K562 (cell line): ENCODE data around the gene GLI1. TPM values are rescaled to one million over a fixed set of nuclear protein-coding genes. Genes with fewer than 3 reads are reported as not detected.

Experiments used
- ARHGAP35 ChIP-seq: fragments of 450-650 bp; IDR thresholded peaks from 2 replicates; pipeline ENCODE4 v1.6.1; 2018; ENCODE audit not compliant: partially characterized antibody
- CBX2 ChIP-seq: fragments of 200-600 bp; sonication (generic); IDR thresholded peaks from one replicate; pipeline ENCODE4 v1.6.1; 2012; ENCODE audit warnings: mild to moderate bottlenecking, low read length, inconsistent platforms; ENCODE audit not compliant: insufficient read depth, poor library complexity, severe bottlenecking
- E2F6 ChIP-seq, 2 experiments: IDR thresholded peaks; 2 replicates each; pipeline ENCODE4 v1.6.1; 2011; ENCODE audit warnings: borderline replicate concordance in 1 of 2, control low read depth in 1 of 2, low read depth in 1 of 2, low read length in 1 of 2, mild to moderate bottlenecking in 1 of 2, mixed read lengths in 1 of 2, moderate library complexity in 1 of 2; ENCODE audit not compliant: insufficient read depth in 1 of 2, insufficient read length in 1 of 2, poor library complexity in 1 of 2, severe bottlenecking in 1 of 2; ENCODE audit errors: extremely low read depth in 1 of 2
- FOXK2 ChIP-seq, 2 experiments: fragments of 450-650 bp; IDR thresholded peaks in 1 of 2; conservative IDR thresholded peaks in 1 of 2; 2 replicates each; pipeline ENCODE4 v1.6.1; 2016; ENCODE audit warnings: low read depth in 2 of 2, mild to moderate bottlenecking in 1 of 2
- HNRNPK ChIP-seq: fragments of 200-400 bp; formaldehyde crosslinking; IDR thresholded peaks from one replicate; pipeline ENCODE4 v1.6.1; 2018; ENCODE audit warnings: mild to moderate bottlenecking, low read depth, low read length; ENCODE audit not compliant: poor library complexity, severe bottlenecking
- JUND ChIP-seq, 2 experiments: IDR thresholded peaks; 2 replicates in 1 of 2; 3 replicates in 1 of 2; pipeline ENCODE4 v1.6.1; 2011; ENCODE audit warnings: borderline replicate concordance in 2 of 2, low read depth in 2 of 2, low read length in 2 of 2, improper control_type of control experiment in 1 of 2, missing biosample characterization in 1 of 2, missing genetic modification characterization in 1 of 2, missing genetic modification reagents in 1 of 2
- MAFK ChIP-seq: IDR thresholded peaks from 2 replicates; pipeline ENCODE4 v1.6.1; 2011; ENCODE audit warnings: low read length, improper control_type of control experiment
- MEIS2 ChIP-seq: fragments of 450-650 bp; IDR thresholded peaks from 2 replicates; pipeline ENCODE4 v1.6.1; 2014; ENCODE audit warnings: mild to moderate bottlenecking; ENCODE audit not compliant: partially characterized antibody
- NFIC ChIP-seq: fragments of 450-650 bp; IDR thresholded peaks from 2 replicates; pipeline ENCODE4 v1.6.1; 2017; ENCODE audit warnings: mild to moderate bottlenecking, inconsistent platforms
- NUFIP1 ChIP-seq: fragments of 450-650 bp; IDR thresholded peaks from 2 replicates; pipeline ENCODE4 v1.6.1; 2018; ENCODE audit not compliant: partially characterized antibody
- PCBP1 ChIP-seq: fragments of 200-400 bp; formaldehyde crosslinking; IDR thresholded peaks from 2 replicates; pipeline ENCODE4 v1.6.1; 2018; ENCODE audit warnings: mild to moderate bottlenecking, low read depth, low read length; ENCODE audit not compliant: poor library complexity, severe bottlenecking
- POLR2A ChIP-seq: fragments of 450-650 bp; conservative IDR thresholded peaks from 2 replicates; pipeline ENCODE4 v1.6.1; 2016
- PTRF ChIP-seq: fragments of 450-650 bp; IDR thresholded peaks from 2 replicates; pipeline ENCODE4 v1.6.1; 2016; ENCODE audit warnings: mild to moderate bottlenecking, missing genetic modification characterization, missing compliant biosample characterization
- RAD21 ChIP-seq, 2 experiments: fragments of 250-450 bp in 1 of 2; fragments of 450-650 bp in 1 of 2; sonication (Bioruptor Pico) in 1 of 2; formaldehyde crosslinking in 1 of 2; IDR thresholded peaks in 1 of 2; conservative IDR thresholded peaks in 1 of 2; 2 replicates each; pipeline versions ENCODE4 v1.4.0 to v1.8.0; 2020 to 2022; ENCODE audit warnings: mild to moderate bottlenecking in 2 of 2, moderate library complexity in 1 of 2
- RAD51 ChIP-seq: fragments of 450-650 bp; IDR thresholded peaks from 2 replicates; pipeline ENCODE4 v1.7.1; 2016; ENCODE audit warnings: low read depth, mild to moderate bottlenecking, borderline replicate concordance
- RBM17 ChIP-seq: fragments of 200-400 bp; formaldehyde crosslinking; IDR thresholded peaks from 2 replicates; pipeline ENCODE4 v1.6.1; 2017; ENCODE audit warnings: low read depth, mild to moderate bottlenecking, low read length, borderline replicate concordance
- SREBF1 ChIP-seq: fragments of 150-350 bp; IDR thresholded peaks from 2 replicates; pipeline ENCODE4 v1.6.1; 2014; ENCODE audit warnings: antibody characterized with exemption, low read depth, low read length, borderline replicate concordance
- SRSF1 ChIP-seq: fragments of 200-400 bp; formaldehyde crosslinking; IDR thresholded peaks from 2 replicates; pipeline ENCODE4 v1.6.1; 2017; ENCODE audit warnings: mild to moderate bottlenecking, low read depth, low read length, moderate library complexity
- STAT5B ChIP-seq: fragments of 250-450 bp; sonication (Bioruptor Pico); IDR thresholded peaks from 2 replicates; pipeline ENCODE4 v1.8.0; 2021; ENCODE audit warnings: mild to moderate bottlenecking, inconsistent platforms
- TCF15 ChIP-seq: fragments of 250-450 bp; sonication (Bioruptor Pico); IDR thresholded peaks from 2 replicates; pipeline ENCODE4 v1.8.0; 2022; ENCODE audit warnings: moderate library complexity, mild to moderate bottlenecking, inconsistent platforms
- ZBTB5 ChIP-seq: fragments of 450-650 bp; IDR thresholded peaks from 2 replicates; pipeline ENCODE4 v1.6.1; 2017; ENCODE audit warnings: antibody characterized with exemption
- ZNF551 ChIP-seq: fragments of 250-450 bp; sonication (Bioruptor Pico); IDR thresholded peaks from 2 replicates; pipeline ENCODE4 v1.5.0; 2021; ENCODE audit warnings: mild to moderate bottlenecking, moderate library complexity
- ZNF79 ChIP-seq: fragments of 250-450 bp; sonication (Bioruptor Pico); IDR thresholded peaks from 2 replicates; pipeline ENCODE4 v1.4.0; 2020; ENCODE audit warnings: low read depth, mild to moderate bottlenecking, moderate library complexity
- polyA plus RNA-seq, 8 experiments: library from polyadenylated mRNA; depleted of rRNA in 4 of 8; stranded (reverse) in 5 of 8; unstranded in 3 of 8; fragments of >200 nt; fragmentation: Nextera tagmentation in 2 of 8; fragmentation: Illumina TruSeq in 1 of 8; extraction: Ambion mirVana in 2 of 8; extraction: Trizol in 1 of 8; gene quantifications; 2 replicates each; pipeline versions ENCODE4 v1.2.1 to v1.2.3, GENCODE V29; 2011 to 2014; ENCODE audit warnings: inconsistent platforms in 1 of 8, missing spikeins in 1 of 8
- total RNA-seq, 7 experiments: library from RNA; depleted of rRNA in 6 of 7; stranded (reverse); fragments of >200 nt in 6 of 7; fragmentation: Illumina TruSeq in 2 of 7; extraction: Trizol in 2 of 7; gene quantifications; 2 replicates each; pipeline versions ENCODE4 v1.2.1 to v1.2.3, GENCODE V29; 2011 to 2021; ENCODE audit warnings: low replicate concordance in 1 of 7

The GLI1 gene
- total and polyA plus RNA-seq, 9 of the 15 experiments (the other 6 are each of a cell fraction or from before 2014, with no cell fraction given), result 0.24 to 3.7 (median 0.61) TPM

GRCh38 chr12:57488402-57489156 lies 29.0 kb downstream of the GLI1 start (continued):
- TF ChIP-seq E2F6 (IDR thresholded peaks at IDR 0.05; ENCODE audit: borderline replicate concordance in 1 of 2, extremely low read depth in 1 of 2, insufficient read depth in 1 of 2, insufficient read length in 1 of 2, low read depth in 1 of 2, low read length in 1 of 2, poor library complexity in 1 of 2, severe bottlenecking in 1 of 2) (no peak), MEIS2 (no peak), CBX2 (no peak), PCBP1 (no peak), POLR2A (no peak), MAFK (no peak), ZNF551 (no peak), PTRF (tag) (no peak), FOXK2 (conservative IDR thresholded peaks at IDR 0.05 in 1 of 2, IDR thresholded peaks at IDR 0.05 in 1 of 2; ENCODE audit: low read depth in 2 of 2) (0 out of 4 replicates have a peak, but pooled peaks of 1 of the 2 experiments have one; percentile 38), ARHGAP35 (peak; percentile 65), ZBTB5 (peak; percentile 43; the same call in 1 of the 2 replicates), TCF15 (CRISPR knock-in tag) (no peak), SREBF1 (no peak), ZNF79 (CRISPR knock-in tag) (no peak), STAT5B (CRISPR knock-in tag) (no peak), NFIC (0 out of 2 replicates have a peak, but pooled peaks have one; percentile 4), HNRNPK (no peak), RAD51 (no peak), RAD21 (CRISPR knock-in tag; conservative IDR thresholded peaks at IDR 0.05 in 1 of 2, IDR thresholded peaks at IDR 0.05 in 1 of 2) (no peak), JUND (IDR thresholded peaks at IDR 0.05; ENCODE audit: borderline replicate concordance, low read depth, low read length) (no peak), JUND (tag; IDR thresholded peaks at IDR 0.05; ENCODE audit: borderline replicate concordance, low read depth, low read length) (no peak), RBM17 (no peak), SRSF1 (no peak), NUFIP1 (no peak)
